LNCAP (cell line): Measurements from ENCODE around the gene EFCC1.

Experiments used
- TF ChIP-seq, protein P1 (sequence below): fragments of 450-650 bp; IDR thresholded peaks from 2 replicates; pipeline ENCODE4 v1.5.1; 2017; ENCODE audit warnings: mild to moderate bottlenecking

The EFCC1 gene

DNA sequence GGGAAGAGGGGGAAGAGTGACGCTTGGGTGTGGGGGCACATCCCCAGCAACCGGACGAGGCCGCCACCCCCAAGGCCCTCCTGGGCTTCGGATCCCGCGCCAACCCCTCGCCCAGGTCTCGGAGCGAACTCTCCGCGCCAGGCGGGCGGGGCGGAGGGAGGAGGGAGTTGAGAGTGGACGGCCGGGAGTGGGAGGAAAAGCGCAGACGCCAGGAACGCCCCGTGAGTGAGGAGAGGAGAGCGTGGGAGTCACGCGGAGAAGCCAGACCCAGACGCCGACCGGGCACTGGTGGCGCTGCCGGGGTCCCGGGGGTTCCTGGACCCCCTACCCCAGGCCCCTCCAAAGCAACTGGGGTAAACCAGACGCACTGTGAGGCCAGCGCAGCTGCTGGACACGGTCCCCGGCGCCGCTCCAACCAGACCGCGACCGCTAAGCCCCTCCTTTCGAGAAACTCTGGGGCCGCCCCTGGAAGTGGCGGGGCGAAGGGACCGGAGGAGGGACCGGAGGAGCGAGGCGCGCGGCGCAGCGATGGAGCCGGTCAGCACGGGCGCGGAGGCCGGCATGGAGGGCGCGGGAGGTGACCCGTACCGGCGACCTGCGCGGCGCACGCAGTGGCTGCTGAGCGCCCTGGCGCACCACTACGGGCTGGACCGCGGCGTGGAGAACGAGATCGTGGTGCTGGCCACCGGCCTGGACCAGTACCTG, at the start of gene EFCC1:
Gene EFCC1, plus strand, starts transcription at position 204 of the 705 bp plus-strand sequence. Its CDS starts 325 bp downstream, at position 529.
- TF ChIP-seq, protein P1, sequence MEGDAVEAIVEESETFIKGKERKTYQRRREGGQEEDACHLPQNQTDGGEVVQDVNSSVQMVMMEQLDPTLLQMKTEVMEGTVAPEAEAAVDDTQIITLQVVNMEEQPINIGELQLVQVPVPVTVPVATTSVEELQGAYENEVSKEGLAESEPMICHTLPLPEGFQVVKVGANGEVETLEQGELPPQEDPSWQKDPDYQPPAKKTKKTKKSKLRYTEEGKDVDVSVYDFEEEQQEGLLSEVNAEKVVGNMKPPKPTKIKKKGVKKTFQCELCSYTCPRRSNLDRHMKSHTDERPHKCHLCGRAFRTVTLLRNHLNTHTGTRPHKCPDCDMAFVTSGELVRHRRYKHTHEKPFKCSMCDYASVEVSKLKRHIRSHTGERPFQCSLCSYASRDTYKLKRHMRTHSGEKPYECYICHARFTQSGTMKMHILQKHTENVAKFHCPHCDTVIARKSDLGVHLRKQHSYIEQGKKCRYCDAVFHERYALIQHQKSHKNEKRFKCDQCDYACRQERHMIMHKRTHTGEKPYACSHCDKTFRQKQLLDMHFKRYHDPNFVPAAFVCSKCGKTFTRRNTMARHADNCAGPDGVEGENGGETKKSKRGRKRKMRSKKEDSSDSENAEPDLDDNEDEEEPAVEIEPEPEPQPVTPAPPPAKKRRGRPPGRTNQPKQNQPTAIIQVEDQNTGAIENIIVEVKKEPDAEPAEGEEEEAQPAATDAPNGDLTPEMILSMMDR, result no peak

GRCh38 chr3:128956440-128956839, 44.7 kb upstream of the EFCC1 start:
- TF ChIP-seq, protein P1, result no peak

DNA sequence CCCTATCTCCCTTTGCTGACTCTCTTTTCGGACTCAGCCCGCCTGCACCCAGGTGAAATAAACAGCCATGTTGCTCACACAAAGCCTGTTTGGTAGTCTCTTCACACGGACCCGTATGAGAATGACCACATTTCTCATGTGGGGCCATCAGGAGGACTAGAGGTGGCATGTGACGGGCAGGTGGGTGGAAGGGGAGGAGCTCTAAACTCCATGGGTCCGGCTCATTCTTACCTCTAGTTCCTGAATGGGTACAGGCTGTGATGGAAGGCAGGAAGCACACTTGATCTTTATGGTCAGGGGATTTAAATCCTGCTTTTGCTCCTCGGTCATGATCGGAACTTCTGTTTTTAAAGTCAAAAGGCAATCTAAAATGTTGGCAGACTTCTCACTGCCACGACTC, 35.8 kb upstream of the EFCC1 start:
- TF ChIP-seq, protein P1, result no peak

DNA sequence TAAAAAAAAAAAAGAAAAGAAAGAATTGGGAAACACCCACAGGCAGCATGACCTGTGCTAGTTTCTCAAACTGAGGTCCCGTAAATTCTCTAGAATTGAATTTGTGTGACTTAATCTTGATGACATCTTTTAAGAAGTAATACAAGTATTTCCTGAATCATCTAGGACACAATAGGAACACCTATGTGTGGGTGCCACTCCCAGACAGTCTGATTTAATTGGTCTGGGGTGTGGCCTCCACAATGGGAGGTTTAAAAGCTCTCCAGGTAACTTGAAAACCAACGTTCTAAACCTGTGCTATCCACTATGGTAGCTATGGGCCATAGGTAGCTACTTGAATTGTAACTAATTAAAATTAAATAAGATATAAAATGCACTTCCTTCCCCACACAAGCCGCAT, 35.3 kb upstream of the EFCC1 start:
- TF ChIP-seq, protein P1, result no peak

- TF ChIP-seq, protein P1, result no peak
Observed at GRCh38 chr3:128967748-128968355, 33.3 kb upstream of the EFCC1 start.

GRCh38 chr3:128969993-128970739, 30.9 kb upstream of the EFCC1 start:
- TF ChIP-seq, protein P1, result peak; percentile 95

DNA sequence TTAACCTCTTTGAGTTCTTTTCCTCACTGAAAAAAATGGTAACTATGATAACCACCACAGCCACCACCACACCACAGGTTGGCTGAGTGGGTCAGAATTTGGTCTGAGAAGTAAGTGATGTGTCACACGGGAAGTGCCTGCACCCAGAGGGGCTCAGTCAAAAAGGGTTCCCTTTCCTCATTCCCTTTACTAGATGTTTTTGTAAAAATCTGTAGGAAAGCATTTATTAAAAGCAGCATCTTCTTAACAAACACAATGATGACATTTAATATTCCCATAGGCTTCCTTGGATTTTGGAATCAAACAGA, 30.4 kb upstream of the EFCC1 start:
- TF ChIP-seq, protein P1, result no peak
